ENCODE results near the gene HDDC2. TPM values are rescaled to one million over a fixed set of nuclear protein-coding genes. Genes with fewer than 3 reads are reported as not detected.

Gene HDDC2
- total RNA-seq, 1 donor from 2014 or later = 49.4 TPM

DNA sequence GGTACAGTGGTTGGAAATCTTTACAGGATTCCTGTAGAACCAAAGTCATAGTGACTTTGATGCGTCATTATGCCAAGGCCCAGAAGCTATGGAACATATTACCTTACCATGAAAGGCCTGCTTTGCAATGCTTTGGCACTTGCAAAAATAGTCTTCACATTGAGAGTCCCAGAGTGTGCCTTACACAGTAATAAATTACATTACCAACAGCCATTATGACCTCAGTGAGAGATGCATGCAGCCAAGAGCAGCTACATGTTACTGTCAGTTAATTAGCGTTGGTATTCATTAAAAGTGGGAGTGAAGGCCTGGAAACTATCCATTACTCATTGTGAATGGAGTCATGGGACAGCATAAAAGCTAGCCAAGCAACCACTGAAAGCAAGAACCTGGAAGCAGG is 39.2 kb upstream of the HDDC2 start:
- H3K27ac Mint-ChIP-seq = no peak overlapping the region
- TF ChIP-seq, protein P1, sequence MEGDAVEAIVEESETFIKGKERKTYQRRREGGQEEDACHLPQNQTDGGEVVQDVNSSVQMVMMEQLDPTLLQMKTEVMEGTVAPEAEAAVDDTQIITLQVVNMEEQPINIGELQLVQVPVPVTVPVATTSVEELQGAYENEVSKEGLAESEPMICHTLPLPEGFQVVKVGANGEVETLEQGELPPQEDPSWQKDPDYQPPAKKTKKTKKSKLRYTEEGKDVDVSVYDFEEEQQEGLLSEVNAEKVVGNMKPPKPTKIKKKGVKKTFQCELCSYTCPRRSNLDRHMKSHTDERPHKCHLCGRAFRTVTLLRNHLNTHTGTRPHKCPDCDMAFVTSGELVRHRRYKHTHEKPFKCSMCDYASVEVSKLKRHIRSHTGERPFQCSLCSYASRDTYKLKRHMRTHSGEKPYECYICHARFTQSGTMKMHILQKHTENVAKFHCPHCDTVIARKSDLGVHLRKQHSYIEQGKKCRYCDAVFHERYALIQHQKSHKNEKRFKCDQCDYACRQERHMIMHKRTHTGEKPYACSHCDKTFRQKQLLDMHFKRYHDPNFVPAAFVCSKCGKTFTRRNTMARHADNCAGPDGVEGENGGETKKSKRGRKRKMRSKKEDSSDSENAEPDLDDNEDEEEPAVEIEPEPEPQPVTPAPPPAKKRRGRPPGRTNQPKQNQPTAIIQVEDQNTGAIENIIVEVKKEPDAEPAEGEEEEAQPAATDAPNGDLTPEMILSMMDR (IDR thresholded peaks at IDR 0.05; ENCODE audit: unreplicated experiment) = no peak
- no peaks in the 10 kb centered on the region for H3K36me3 Mint-ChIP-seq (ENCODE audit: insufficient read depth)
- DNase-seq (ENCODE audit: low spot score, unreplicated experiment) = no peak
- H3K4me3 Mint-ChIP-seq (ENCODE audit: low read depth) = no peak overlapping the region
- H3K9me3 Mint-ChIP-seq (ENCODE audit: low read depth) = no peaks in the 10 kb centered on the region
- no peaks in the 10 kb centered on the region for H3K27me3 Mint-ChIP-seq
- H3K4me1 Mint-ChIP-seq (ENCODE audit: low read depth) = no peaks in the 10 kb centered on the region

DNA sequence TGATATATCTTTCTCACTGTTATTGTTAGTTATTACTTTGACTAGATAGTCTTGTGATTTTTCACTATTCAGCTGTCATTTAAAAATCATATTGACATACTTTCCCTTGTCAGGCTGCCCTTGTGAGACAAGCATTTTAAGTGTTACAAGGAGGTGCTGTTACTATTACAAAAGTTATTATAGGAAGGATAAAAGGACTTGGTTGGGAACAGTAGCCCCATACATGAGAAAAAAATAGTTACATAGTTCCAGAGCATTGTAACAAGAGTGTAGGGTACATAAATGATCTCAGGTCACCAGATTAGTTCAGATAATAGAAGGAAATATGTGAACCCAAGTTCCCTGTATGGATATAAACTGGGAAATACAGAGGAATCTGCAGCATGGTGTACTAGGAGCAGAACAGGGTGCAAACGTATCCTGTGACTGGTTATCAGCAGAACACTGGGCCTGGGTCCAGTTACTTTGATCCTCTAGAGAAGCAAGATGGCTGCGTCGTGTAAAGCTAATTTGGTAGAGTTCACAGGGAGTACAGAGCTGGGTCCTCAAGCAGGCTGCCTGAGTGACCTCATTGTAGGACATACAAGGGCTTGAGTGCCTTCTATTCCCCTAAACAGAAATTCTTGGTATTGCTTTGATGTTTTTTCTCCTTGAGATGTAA is 38.5 kb upstream of the HDDC2 start:
- no peak for DNase-seq (ENCODE audit: low spot score, unreplicated experiment)
- TF ChIP-seq, protein P1 (IDR thresholded peaks at IDR 0.05; ENCODE audit: unreplicated experiment) = no peak
- Mint-ChIP-seq H3K4me3 (ENCODE audit: low read depth) (no peak overlapping the region), H3K9me3 (ENCODE audit: low read depth) (no peaks in the 10 kb centered on the region), H3K27ac (no peak overlapping the region), H3K27me3 (no peaks in the 10 kb centered on the region), H3K36me3 (ENCODE audit: insufficient read depth) (no peaks in the 10 kb centered on the region), H3K4me1 (ENCODE audit: low read depth) (no peaks in the 10 kb centered on the region)

DNA sequence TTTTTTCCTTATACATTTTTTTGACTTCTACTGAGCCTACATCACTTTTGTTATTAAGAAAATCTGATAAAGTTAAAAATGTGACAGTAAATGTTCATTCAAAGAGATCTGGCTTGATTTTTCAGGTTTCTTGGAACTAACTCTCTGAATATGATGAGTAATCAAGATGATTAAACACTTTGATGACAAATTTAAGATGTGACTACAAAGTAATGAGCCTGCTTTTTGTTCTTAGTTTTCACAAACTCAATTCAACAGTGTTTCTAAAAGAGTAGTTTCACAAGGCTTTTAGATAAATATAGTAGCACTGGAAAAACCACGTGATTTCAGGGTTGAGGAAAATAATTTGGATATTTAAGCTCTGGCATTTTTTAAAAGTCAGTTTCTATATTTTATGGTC is 37.9 kb upstream of the HDDC2 start:
- DNase-seq (ENCODE audit: low spot score, unreplicated experiment) = no peak
- Mint-ChIP-seq H3K36me3 (ENCODE audit: insufficient read depth) (no peaks in the 10 kb centered on the region), H3K4me3 (ENCODE audit: low read depth) (no peak overlapping the region), H3K9me3 (ENCODE audit: low read depth) (no peaks in the 10 kb centered on the region), H3K4me1 (ENCODE audit: low read depth) (no peaks in the 10 kb centered on the region), H3K27me3 (no peaks in the 10 kb centered on the region), H3K27ac (no peak overlapping the region)
- TF ChIP-seq, protein P1 (IDR thresholded peaks at IDR 0.05; ENCODE audit: unreplicated experiment) = no peak

DNA sequence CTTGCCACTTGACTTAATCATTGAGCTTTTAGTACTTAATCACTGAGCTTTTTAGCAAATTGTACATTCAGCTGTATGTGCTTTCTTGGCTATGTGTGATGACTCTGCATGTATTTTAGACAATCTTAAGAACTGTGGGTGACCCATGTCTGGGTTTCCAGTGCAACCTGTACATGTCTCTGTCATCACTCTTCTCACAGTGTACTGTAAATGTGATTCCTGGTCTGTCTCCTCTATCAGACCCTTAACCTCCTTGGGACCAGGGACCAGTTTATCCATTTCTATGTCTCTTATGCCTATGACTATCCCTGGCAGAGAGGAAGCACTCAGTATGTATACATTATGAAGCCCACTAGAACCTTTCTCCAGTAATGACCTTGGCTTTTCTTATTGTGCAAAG is 36.6 kb upstream of the HDDC2 start:
- H3K36me3 Mint-ChIP-seq (ENCODE audit: insufficient read depth) = no peaks in the 10 kb centered on the region
- H3K4me1 Mint-ChIP-seq (ENCODE audit: low read depth) = no peaks in the 10 kb centered on the region
- no peak overlapping the region for H3K27ac Mint-ChIP-seq
- DNase-seq (ENCODE audit: low spot score, unreplicated experiment) = no peak
- no peaks in the 10 kb centered on the region for H3K9me3 Mint-ChIP-seq (ENCODE audit: low read depth)
- TF ChIP-seq, protein P1 (IDR thresholded peaks at IDR 0.05; ENCODE audit: unreplicated experiment) = no peak
- H3K4me3 Mint-ChIP-seq (ENCODE audit: low read depth) = no peak overlapping the region
- no peaks in the 10 kb centered on the region for H3K27me3 Mint-ChIP-seq

DNA sequence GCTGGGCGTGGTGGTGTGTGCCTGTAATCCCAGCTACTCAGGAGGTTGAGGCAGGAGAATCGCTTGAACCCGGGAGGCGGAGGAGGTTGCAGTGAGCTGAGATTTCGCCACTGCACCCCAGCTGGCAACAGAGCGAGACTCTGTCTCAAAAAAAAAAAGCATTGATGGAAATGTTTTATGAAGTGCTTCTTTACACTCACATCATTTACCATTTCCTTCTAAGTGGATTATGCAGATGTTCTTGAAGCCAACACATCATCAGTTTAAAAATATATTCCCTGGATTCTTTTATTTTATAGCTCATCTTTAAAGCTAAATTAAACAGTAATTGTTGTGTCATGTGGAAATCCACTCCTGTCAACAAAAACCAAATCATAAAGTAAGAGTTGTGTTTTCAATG is 35.9 kb upstream of the HDDC2 start:
- H3K27ac Mint-ChIP-seq = no peak overlapping the region
- TF ChIP-seq, protein P1 (IDR thresholded peaks at IDR 0.05; ENCODE audit: unreplicated experiment) = no peak
- no peaks in the 10 kb centered on the region for H3K27me3 Mint-ChIP-seq
- DNase-seq (ENCODE audit: low spot score, unreplicated experiment) = no peak
- no peak overlapping the region for H3K4me3 Mint-ChIP-seq (ENCODE audit: low read depth)
- H3K9me3 Mint-ChIP-seq (ENCODE audit: low read depth) = no peaks in the 10 kb centered on the region
- no peaks in the 10 kb centered on the region for H3K4me1 Mint-ChIP-seq (ENCODE audit: low read depth)
- H3K36me3 Mint-ChIP-seq (ENCODE audit: insufficient read depth) = no peaks in the 10 kb centered on the region
